Measurements from ENCODE around the gene PIP5K1B.
A peak's percentile ranks its signal among the peaks of the same experiment; 100 is the strongest.

Gene PIP5K1B

GRCh38 chr9:69035438-69036308 lies 330.6 kb downstream of the PIP5K1B start, which contains the start of gene FXN:
Gene FXN (plus strand): TSS chr9:69035752. CDS start chr9:69035783, 31 bp downstream.
- H3K4me1 ChIP-seq (ENCODE audit: low read depth, poor library complexity, severe bottlenecking), result peaks cover 19% of the 10 kb centered on the region
- peak within 1 kb of the TSS; percentile 72 for H2AFZ ChIP-seq (ENCODE audit: low read depth)
- no peaks in the 10 kb centered on the region for H3K27me3 ChIP-seq (ENCODE audit: insufficient read depth, low read depth)
- H3K9ac ChIP-seq, result peak within 1 kb of the TSS; percentile 86
- peak; percentile 93 for TF ChIP-seq CTCF (conservative IDR thresholded peaks at IDR 0.05; ENCODE audit: low read depth, low read length)
- no peaks in the 10 kb centered on the region for H3K36me3 ChIP-seq (ENCODE audit: insufficient read depth)
- peak within 1 kb of the TSS; percentile 88 for H3K4me2 ChIP-seq
- H3K79me2 ChIP-seq (ENCODE audit: insufficient read depth, low read depth), result peaks cover 46% of the 10 kb centered on the region
- H3K4me3 ChIP-seq (IDR thresholded peaks at IDR 0.05; ENCODE audit: insufficient read depth, low read depth, low read length), result peak within 1 kb of the TSS; percentile 68
- H4K20me1 ChIP-seq (ENCODE audit: insufficient read depth), result no peaks in the 10 kb centered on the region
- peak within 1 kb of the TSS; percentile 73 for H3K27ac ChIP-seq

- H3K27ac ChIP-seq, result peak overlapping the region; percentile 73
- H3K9ac ChIP-seq, result peak overlapping the region; percentile 86
- H3K79me2 ChIP-seq (ENCODE audit: insufficient read depth, low read depth), result peaks cover 52% of the 10 kb centered on the region
- peak overlapping the region; percentile 88 for H3K4me2 ChIP-seq
- peaks cover 23% of the 10 kb centered on the region for H3K4me1 ChIP-seq (ENCODE audit: low read depth, poor library complexity, severe bottlenecking)
- H4K20me1 ChIP-seq (ENCODE audit: insufficient read depth), result no peaks in the 10 kb centered on the region
- H3K4me3 ChIP-seq (IDR thresholded peaks at IDR 0.05; ENCODE audit: insufficient read depth, low read depth, low read length), result peak overlapping the region; percentile 68
- H3K27me3 ChIP-seq (ENCODE audit: insufficient read depth, low read depth), result no peaks in the 10 kb centered on the region
- H2AFZ ChIP-seq (ENCODE audit: low read depth), result peak overlapping the region; percentile 72
- H3K36me3 ChIP-seq (ENCODE audit: insufficient read depth), result no peaks in the 10 kb centered on the region
- no peak for TF ChIP-seq CTCF (conservative IDR thresholded peaks at IDR 0.05; ENCODE audit: low read depth, low read length)
Measured at GRCh38 chr9:69036309-69036708, 331.3 kb downstream of the PIP5K1B start.

- peak overlapping the region; percentile 88 for H3K4me2 ChIP-seq
- H3K36me3 ChIP-seq (ENCODE audit: insufficient read depth), result no peaks in the 10 kb centered on the region
- peak overlapping the region; percentile 73; the same call in 1 of the 2 replicates for H3K27ac ChIP-seq
- peak overlapping the region; percentile 86; the same call in 1 of the 2 replicates for H3K9ac ChIP-seq
- H2AFZ ChIP-seq (ENCODE audit: low read depth), result peak overlapping the region; percentile 72; the same call in 1 of the 2 replicates
- H4K20me1 ChIP-seq (ENCODE audit: insufficient read depth), result no peaks in the 10 kb centered on the region
- peaks cover 57% of the 10 kb centered on the region for H3K79me2 ChIP-seq (ENCODE audit: insufficient read depth, low read depth)
- peaks cover 28% of the 10 kb centered on the region for H3K4me1 ChIP-seq (ENCODE audit: low read depth, poor library complexity, severe bottlenecking)
- TF ChIP-seq CTCF (conservative IDR thresholded peaks at IDR 0.05; ENCODE audit: low read depth, low read length), result no peak
- H3K27me3 ChIP-seq (ENCODE audit: insufficient read depth, low read depth), result no peaks in the 10 kb centered on the region
- peak overlapping the region; percentile 68 for H3K4me3 ChIP-seq (IDR thresholded peaks at IDR 0.05; ENCODE audit: insufficient read depth, low read depth, low read length)
Measured at GRCh38 chr9:69036799-69037198, 331.8 kb downstream of the PIP5K1B start.

GRCh38 chr9:69040646-69041045 lies 335.6 kb downstream of the PIP5K1B start:
- H3K4me1 ChIP-seq (ENCODE audit: low read depth, poor library complexity, severe bottlenecking), result peaks cover 64% of the 10 kb centered on the region
- no peak for TF ChIP-seq CTCF (conservative IDR thresholded peaks at IDR 0.05; ENCODE audit: low read depth, low read length)
- H4K20me1 ChIP-seq (ENCODE audit: insufficient read depth), result no peaks in the 10 kb centered on the region
- H3K79me2 ChIP-seq (ENCODE audit: insufficient read depth, low read depth), result peaks cover 88% of the 10 kb centered on the region
- no peak overlapping the region for H3K4me2 ChIP-seq
- no peak overlapping the region for H3K9ac ChIP-seq
- H3K36me3 ChIP-seq (ENCODE audit: insufficient read depth), result no peaks in the 10 kb centered on the region
- no peaks in the 10 kb centered on the region for H3K27me3 ChIP-seq (ENCODE audit: insufficient read depth, low read depth)
- H3K27ac ChIP-seq, result no peak overlapping the region
- no peak overlapping the region for H2AFZ ChIP-seq (ENCODE audit: low read depth)
- H3K4me3 ChIP-seq (IDR thresholded peaks at IDR 0.05; ENCODE audit: insufficient read depth, low read depth, low read length), result no peak overlapping the region
